Measurements from ENCODE around the gene IFNLR1.

Gene IFNLR1

GRCh38 chr1:24157918-24158481 lies 29.1 kb downstream of the IFNLR1 start (continued):
- TF ChIP-seq, protein P1, sequence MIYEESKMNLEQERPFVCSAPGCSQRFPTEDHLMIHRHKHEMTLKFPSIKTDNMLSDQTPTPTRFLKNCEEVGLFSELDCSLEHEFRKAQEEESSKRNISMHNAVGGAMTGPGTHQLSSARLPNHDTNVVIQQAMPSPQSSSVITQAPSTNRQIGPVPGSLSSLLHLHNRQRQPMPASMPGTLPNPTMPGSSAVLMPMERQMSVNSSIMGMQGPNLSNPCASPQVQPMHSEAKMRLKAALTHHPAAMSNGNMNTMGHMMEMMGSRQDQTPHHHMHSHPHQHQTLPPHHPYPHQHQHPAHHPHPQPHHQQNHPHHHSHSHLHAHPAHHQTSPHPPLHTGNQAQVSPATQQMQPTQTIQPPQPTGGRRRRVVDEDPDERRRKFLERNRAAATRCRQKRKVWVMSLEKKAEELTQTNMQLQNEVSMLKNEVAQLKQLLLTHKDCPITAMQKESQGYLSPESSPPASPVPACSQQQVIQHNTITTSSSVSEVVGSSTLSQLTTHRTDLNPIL (CRISPR knock-in tag; IDR thresholded peaks at IDR 0.05; ENCODE audit: low read depth): no peak
- TF ChIP-seq CSDC2 (CRISPR knock-in tag; IDR thresholded peaks at IDR 0.05) (no peak), ZNF70 (CRISPR knock-in tag; IDR thresholded peaks at IDR 0.05) (no peak), TOX (CRISPR knock-in tag; IDR thresholded peaks at IDR 0.05; ENCODE audit: borderline replicate concordance) (no peak)

DNA sequence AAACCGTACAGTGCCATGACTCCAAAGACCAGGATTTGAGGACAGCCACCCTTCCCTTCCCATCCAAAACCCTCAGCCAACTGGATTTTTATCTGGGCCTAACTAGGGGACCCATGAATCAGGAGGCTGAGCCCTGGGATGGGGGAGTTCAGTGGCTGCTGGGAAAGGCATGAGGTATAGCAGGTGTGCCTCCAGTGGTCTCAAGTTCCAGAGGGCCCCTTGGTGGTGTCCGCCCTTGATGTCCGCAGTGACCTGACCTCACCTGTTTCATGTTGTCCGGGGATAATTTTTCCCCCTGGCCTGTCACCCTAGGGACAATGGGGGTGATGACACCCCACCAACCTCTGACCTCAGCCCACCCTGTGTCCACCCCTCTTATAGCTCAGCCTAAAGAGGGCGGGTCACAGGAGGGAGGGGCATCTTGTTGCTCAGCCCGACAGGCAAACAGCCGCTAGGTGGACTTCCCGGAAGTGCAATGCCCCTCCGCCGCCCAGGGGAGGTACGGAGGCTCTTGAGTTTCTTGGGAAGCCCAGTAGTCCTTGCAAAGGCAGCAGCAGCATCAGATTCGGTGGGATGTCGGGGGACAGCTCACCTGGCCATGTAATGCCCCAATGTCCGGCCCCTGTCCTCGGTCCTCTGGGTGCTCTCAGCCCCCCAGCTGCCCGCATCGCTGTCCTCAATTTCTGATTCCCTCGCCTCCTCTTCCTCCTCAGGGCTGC lies 30.4 kb downstream of the IFNLR1 start:
- no peak for ATAC-seq
- TF ChIP-seq ZNF8 (CRISPR knock-in tag; IDR thresholded peaks at IDR 0.05) (no peak), OSR1 (CRISPR knock-in tag; IDR thresholded peaks at IDR 0.05) (no peak), POU6F1 (CRISPR knock-in tag; IDR thresholded peaks at IDR 0.05; ENCODE audit: borderline replicate concordance, low read depth) (no peak), RARB (CRISPR knock-in tag; IDR thresholded peaks at IDR 0.05) (no peak), TSHZ2 (CRISPR knock-in tag; IDR thresholded peaks at IDR 0.05) (no peak), GLIS3 (CRISPR knock-in tag; IDR thresholded peaks at IDR 0.05) (no peak), ARNTL (CRISPR knock-in tag; IDR thresholded peaks at IDR 0.05; ENCODE audit: borderline replicate concordance, low read depth) (no peak), PPARA (CRISPR knock-in tag; IDR thresholded peaks at IDR 0.05; ENCODE audit: borderline replicate concordance) (no peak), ZFP30 (CRISPR knock-in tag; IDR thresholded peaks at IDR 0.05) (no peak), ESRRG (CRISPR knock-in tag; IDR thresholded peaks at IDR 0.05) (no peak), TCF4 (CRISPR knock-in tag; IDR thresholded peaks at IDR 0.05; ENCODE audit: borderline replicate concordance) (no peak), ZFP3 (CRISPR knock-in tag; IDR thresholded peaks at IDR 0.05) (no peak), ZC3H10 (CRISPR knock-in tag; IDR thresholded peaks at IDR 0.05) (no peak), CSRNP3 (CRISPR knock-in tag; IDR thresholded peaks at IDR 0.05) (no peak), TOX (CRISPR knock-in tag; IDR thresholded peaks at IDR 0.05; ENCODE audit: borderline replicate concordance) (no peak)
- TF ChIP-seq, protein P2, sequence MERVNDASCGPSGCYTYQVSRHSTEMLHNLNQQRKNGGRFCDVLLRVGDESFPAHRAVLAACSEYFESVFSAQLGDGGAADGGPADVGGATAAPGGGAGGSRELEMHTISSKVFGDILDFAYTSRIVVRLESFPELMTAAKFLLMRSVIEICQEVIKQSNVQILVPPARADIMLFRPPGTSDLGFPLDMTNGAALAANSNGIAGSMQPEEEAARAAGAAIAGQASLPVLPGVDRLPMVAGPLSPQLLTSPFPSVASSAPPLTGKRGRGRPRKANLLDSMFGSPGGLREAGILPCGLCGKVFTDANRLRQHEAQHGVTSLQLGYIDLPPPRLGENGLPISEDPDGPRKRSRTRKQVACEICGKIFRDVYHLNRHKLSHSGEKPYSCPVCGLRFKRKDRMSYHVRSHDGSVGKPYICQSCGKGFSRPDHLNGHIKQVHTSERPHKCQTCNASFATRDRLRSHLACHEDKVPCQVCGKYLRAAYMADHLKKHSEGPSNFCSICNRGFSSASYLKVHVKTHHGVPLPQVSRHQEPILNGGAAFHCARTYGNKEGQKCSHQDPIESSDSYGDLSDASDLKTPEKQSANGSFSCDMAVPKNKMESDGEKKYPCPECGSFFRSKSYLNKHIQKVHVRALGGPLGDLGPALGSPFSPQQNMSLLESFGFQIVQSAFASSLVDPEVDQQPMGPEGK (CRISPR knock-in tag; IDR thresholded peaks at IDR 0.05; ENCODE audit: borderline replicate concordance): no peak

GRCh38 chr1:24155011-24155782 lies 31.9 kb downstream of the IFNLR1 start:
- TF ChIP-seq OSR1 (CRISPR knock-in tag; IDR thresholded peaks at IDR 0.05) (no peak), ZNF8 (CRISPR knock-in tag; IDR thresholded peaks at IDR 0.05) (no peak), TOX (CRISPR knock-in tag; IDR thresholded peaks at IDR 0.05; ENCODE audit: borderline replicate concordance) (no peak), GLIS3 (CRISPR knock-in tag; IDR thresholded peaks at IDR 0.05) (no peak), ISL1 (CRISPR knock-in tag; IDR thresholded peaks at IDR 0.05) (no peak), ZNF565 (CRISPR knock-in tag; conservative IDR thresholded peaks at IDR 0.05; ENCODE audit: low read depth) (no peak), ZNF70 (CRISPR knock-in tag; IDR thresholded peaks at IDR 0.05) (no peak)
- TF ChIP-seq, protein P2 (CRISPR knock-in tag; IDR thresholded peaks at IDR 0.05; ENCODE audit: borderline replicate concordance): no peak
- ATAC-seq: 0 out of 3 replicates have a peak, but pooled peaks have one; percentile 14

Data from SK-N-SH treated with all-trans-retinoic acid at 6 μM for 48 hours (cell line).